HepG2 (cell line): ENCODE results near the gene PEMT. TPM values are rescaled to one million over a fixed set of nuclear protein-coding genes. Genes with fewer than 3 reads are reported as not detected.

Experiments
- ATAC-seq: fragments of 200-7000 bp; cut with Tn5 transposase; 3 replicates; pipeline ENCODE4 v1.9.1; 2020; ENCODE audit warnings: mild to moderate bottlenecking, moderate library complexity
- BruUV-seq: library from RNA; stranded (reverse); fragments of 400-500 nt; replicated peaks from 2 replicates; lab custom pipeline; 2021; lab: Mats Ljungman, UMichigan
- CTCF ChIA-PET: fragments of 300-600 bp; formaldehyde crosslinking; extraction: SDS; loops from one replicate; lab custom pipeline; 2021; ENCODE audit warnings: low total read pairs, inconsistent platforms, low intra/inter-chr PET ratio; lab: Yijun Ruan, JAX
- POLR2A ChIA-PET: fragments of 350-600 bp; sonication (Branson Sonifier 250); formaldehyde crosslinking; loops from one replicate; lab custom pipeline; 2020; ENCODE audit warnings: antibody characterized with exemption, inconsistent platforms; lab: Yijun Ruan, JAX
- DNase-seq: peaks from one replicate; pipeline ENCODE4 v3.0.0-alpha.2; 2015; ENCODE audit warnings: low spot score
- FAIRE-seq: peaks from 3 replicates; lab custom pipeline; 2011; peaks lifted over from hg19 to GRCh38; lab: Jason Lieb, UNC
- H2AFZ ChIP-seq: one replicate; pipeline ENCODE4 v1.6.1; 2011; ENCODE audit warnings: low read length, inconsistent platforms
- H3K27ac ChIP-seq: fragments of 300-600 bp; 3 replicates; pipeline ENCODE4 v1.8.0; 2011; ENCODE audit warnings: mixed run types, mild to moderate bottlenecking, mixed read lengths, low read length, inconsistent platforms; ENCODE audit not compliant: insufficient read depth; ENCODE audit errors: extremely low read length
- H3K27me3 ChIP-seq, 2 experiments: fragments of 200-600 bp in 1 of 2; 2 replicates in 1 of 2; 3 replicates in 1 of 2; pipeline versions ENCODE4 v1.6.0 to v1.8.0; 2011; ENCODE audit warnings: low read length in 2 of 2, mild to moderate bottlenecking in 2 of 2, moderate library complexity in 2 of 2, inconsistent platforms in 1 of 2; ENCODE audit not compliant: insufficient read depth in 2 of 2, control insufficient read depth in 1 of 2
- H3K36me3 ChIP-seq, 2 experiments: fragments of 200-600 bp in 1 of 2; replicated peaks in 1 of 2; 2 replicates in 1 of 2; 3 replicates in 1 of 2; pipeline versions ENCODE4 v1.5.1 to v1.8.0; 2011; ENCODE audit warnings: low read length in 2 of 2, inconsistent platforms in 1 of 2; ENCODE audit not compliant: insufficient read depth in 2 of 2, control insufficient read depth in 1 of 2
- H3K4me1 ChIP-seq: 2 replicates; pipeline ENCODE4 v1.5.1; 2012; ENCODE audit warnings: low read length, inconsistent platforms; ENCODE audit not compliant: insufficient read depth
- H3K4me2 ChIP-seq: 2 replicates; pipeline ENCODE4 v1.6.0; 2011; ENCODE audit warnings: low read depth, low read length, inconsistent platforms
- H3K4me3 ChIP-seq, 3 experiments: fragments of 200-600 bp in 1 of 3; sonication (generic), shearing (Covaris generic) in 1 of 3; replicated peaks in 1 of 3; 2 replicates each; pipeline ENCODE4 v1.5.1; 2011 to 2016; ENCODE audit warnings: low read length in 3 of 3, inconsistent platforms in 2 of 3, low read depth in 2 of 3, mild to moderate bottlenecking in 2 of 3, control low read depth in 1 of 3, mixed read lengths in 1 of 3; ENCODE audit not compliant: insufficient read depth in 1 of 3
- H3K79me2 ChIP-seq: one replicate; pipeline ENCODE4 v1.6.1; 2011; ENCODE audit warnings: low read length, inconsistent platforms; ENCODE audit not compliant: insufficient read depth
- H3K9ac ChIP-seq: 2 replicates; pipeline ENCODE4 v1.6.0; 2011; ENCODE audit warnings: mild to moderate bottlenecking, low read depth, low read length, inconsistent platforms; ENCODE audit not compliant: insufficient read depth
- H3K9me3 ChIP-seq: 2 replicates; pipeline ENCODE4 v1.5.1; 2012; ENCODE audit warnings: mild to moderate bottlenecking, low read length
- H4K20me1 ChIP-seq: 2 replicates; pipeline ENCODE4 v1.6.0; 2011; ENCODE audit warnings: inconsistent platforms, mild to moderate bottlenecking, low read length, moderate library complexity; ENCODE audit not compliant: insufficient read depth
- HDAC1 ChIP-seq: sonication (generic); formaldehyde crosslinking; IDR thresholded peaks from 2 replicates; pipeline ENCODE4 v1.5.1; 2020; ENCODE audit warnings: mild to moderate bottlenecking, missing genetic modification reagents
- KIAA2018 ChIP-seq: sonication (generic); formaldehyde crosslinking; IDR thresholded peaks from 2 replicates; pipeline ENCODE4 v1.5.0; 2020; ENCODE audit warnings: mild to moderate bottlenecking, missing genetic modification reagents, borderline replicate concordance
- MIER2 ChIP-seq: IDR thresholded peaks from 2 replicates; pipeline ENCODE4 v1.6.1; 2016; ENCODE audit warnings: missing biosample characterization, missing genetic modification reagents
- ZBTB43 ChIP-seq: sonication (generic); formaldehyde crosslinking; conservative IDR thresholded peaks from 2 replicates; pipeline ENCODE4 v1.4.0; 2020; ENCODE audit warnings: missing genetic modification reagents
- WGBS: methylation state at CpG from one replicate; pipeline ENCODE4 v1.1.6; 2017; ENCODE audit warnings: low lambda C conversion rate; 5-methylcytosine and 5-hydroxymethylcytosine counted together
- in situ Hi-C: cut with HindIII; loops from 2 replicates; pipeline ENCODE4 v1.10.0; 2017; ENCODE audit warnings: low pct_unique_long_range_greater_than_20kb; ENCODE audit not compliant: extremely low pct_ligation_motif_present
- intact Hi-C: fragments of 100-400 bp; cut with micrococcal nuclease; formaldehyde crosslinking; loops from one replicate; pipeline ENCODE4 v1.10.0; 2022; ENCODE audit not compliant: unreplicated experiment
- polyA plus RNA-seq, 8 experiments: library from polyadenylated mRNA; depleted of rRNA in 3 of 8; stranded (reverse) in 7 of 8; unstranded in 1 of 8; fragments of >200 nt; fragmentation: Illumina TruSeq in 4 of 8; extraction: Trizol in 4 of 8; gene quantifications; 2 replicates each; pipeline versions ENCODE4 v1.2.1 to v1.2.3, GENCODE V29; 2011 to 2016; ENCODE audit warnings: low read depth in 4 of 8, missing spikeins in 1 of 8, mixed read lengths in 1 of 8; ENCODE audit not compliant: insufficient read depth in 1 of 8
- total RNA-seq, 5 experiments: library from RNA; depleted of rRNA; stranded (reverse); fragments of >200 nt; fragmentation: Illumina TruSeq; extraction: Trizol; gene quantifications; 2 replicates each; pipeline ENCODE4 v1.2.3, GENCODE V29; 2016; ENCODE audit warnings: low read depth in 1 of 5

The PEMT gene
- total and polyA plus RNA-seq, 2 of the 13 experiments (the other 11 are each of a cell fraction or from before 2014, with no cell fraction given), result 31.7 to 43.6 TPM

DNA sequence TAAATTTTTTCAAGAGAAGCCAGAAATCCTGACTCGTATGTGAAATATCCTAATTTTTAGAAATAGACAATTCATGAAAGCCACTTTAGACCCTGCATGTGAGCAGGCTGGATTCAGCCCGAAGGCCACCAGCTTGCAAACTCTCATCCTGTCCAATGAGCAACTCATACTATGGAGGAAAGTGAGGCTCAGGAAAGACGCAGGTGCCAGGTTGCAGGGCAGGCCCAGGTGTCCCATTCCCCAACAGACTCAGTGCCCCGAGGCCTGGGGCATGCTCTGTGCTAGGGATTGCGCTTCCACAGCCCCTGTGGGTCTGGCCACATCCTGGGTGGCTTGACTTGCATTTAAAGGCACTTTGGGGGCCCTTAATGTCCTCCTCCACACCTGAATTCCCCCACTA lies 78.6 kb downstream of the PEMT start:
- DNase-seq (no peak), FAIRE-seq (no peak)
- no TSS peak for BruUV-seq
- Histone ChIP-seq H2AFZ (no peak overlapping the region), H4K20me1 (no peaks in the 10 kb centered on the region), H3K4me3 (no peak overlapping the region), H3K79me2 (no peaks in the 10 kb centered on the region), H3K27ac (no peak overlapping the region), H3K4me2 (no peak overlapping the region), H3K4me1 (no peaks in the 10 kb centered on the region), H3K9ac (no peak overlapping the region)
- in situ Hi-C loops, result no loop called here
- WGBS, result 97% methylated on average over 3 of the region's 5 CpGs
- POLR2A ChIA-PET, result no interaction called here
- CTCF ChIA-PET, result no interaction called here
- no peak for TF ChIP-seq MIER2 (CRISPR knock-in tag)
- no peak for TF ChIP-seq ZBTB43 (CRISPR knock-in tag)
- no peak for TF ChIP-seq HDAC1 (CRISPR knock-in tag)
- TF ChIP-seq, all 625 proteins: peak for 0
- Histone ChIP-seq H3K36me3 (no peaks in the 10 kb centered on the region), H3K27me3 (no peaks in the 10 kb centered on the region), H3K9me3 (no peaks in the 10 kb centered on the region)
- intact Hi-C loops, result no loop called here
- ATAC-seq, result no peak

DNA sequence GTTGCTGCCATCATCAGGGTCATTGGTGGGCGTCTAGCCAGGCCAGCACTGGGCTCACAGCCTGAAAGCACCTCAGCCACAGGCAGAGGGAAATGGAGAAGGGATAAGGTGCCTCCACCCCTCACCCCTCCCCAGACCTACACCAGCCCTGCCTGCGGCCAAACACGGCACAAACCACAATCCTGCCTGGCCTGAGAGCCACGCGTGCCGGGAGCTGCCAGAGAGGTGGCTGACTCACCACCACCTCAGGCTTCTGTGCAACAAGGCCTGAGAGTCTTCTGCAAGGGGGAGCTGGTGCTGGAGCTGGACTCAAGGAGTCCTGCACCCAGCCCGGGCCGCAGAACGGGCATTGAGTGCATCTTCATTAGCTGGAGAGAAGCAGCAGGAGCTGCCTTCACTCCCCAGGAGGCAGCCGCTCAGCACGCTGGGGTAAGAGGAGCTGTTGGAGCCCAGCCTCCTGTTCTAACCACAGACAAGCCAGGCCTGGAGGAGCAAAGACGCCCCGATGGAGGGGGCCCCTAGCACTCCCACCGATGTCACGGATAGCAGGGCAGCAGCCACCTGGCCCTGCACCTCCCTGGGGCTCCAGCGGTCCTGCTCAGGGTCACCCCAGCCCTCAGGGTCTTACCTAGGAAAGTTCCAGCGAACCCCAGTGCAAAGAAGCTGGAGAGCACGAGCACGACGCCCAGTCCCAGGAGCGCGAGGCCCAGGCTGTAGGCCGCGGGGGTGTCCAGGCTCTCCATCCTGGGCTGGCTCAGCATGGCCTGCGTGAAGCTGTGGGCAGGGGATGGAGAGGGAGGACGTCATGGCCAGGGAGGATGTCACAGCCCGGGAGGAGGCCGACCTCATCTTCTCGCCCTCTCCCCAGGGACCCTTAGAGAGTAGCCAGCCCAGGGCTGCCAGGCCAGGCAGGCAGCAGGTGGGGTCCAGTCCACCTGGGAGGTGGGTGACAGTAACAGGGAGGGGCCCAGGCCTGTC lies 79.3 kb downstream of the PEMT start:
- no peak for ATAC-seq
- H3K27ac ChIP-seq, result no peak overlapping the region
- H3K4me1 ChIP-seq, result no peaks in the 10 kb centered on the region
- H3K9ac ChIP-seq, result no peak overlapping the region
- H3K79me2 ChIP-seq, result no peaks in the 10 kb centered on the region
- no TSS peak for BruUV-seq
- no peak overlapping the region for H3K4me2 ChIP-seq
- POLR2A ChIA-PET, result interaction anchor here (1.3 kb wide), 1 partner anchor 67 kb away, joined by 4 read pairs; no protein-coding TSS in a partner anchor
- FAIRE-seq, result no peak
- H3K36me3 ChIP-seq, result no peaks in the 10 kb centered on the region
- H3K27me3 ChIP-seq, result no peaks in the 10 kb centered on the region
- H3K4me3 ChIP-seq, result no peak overlapping the region
- CTCF ChIA-PET, result no interaction called here
- WGBS, result 96% methylated on average over 14 of the region's 29 CpGs
- intact Hi-C loops, result no loop called here
- in situ Hi-C loops, result no loop called here
- no peak overlapping the region for H2AFZ ChIP-seq
- DNase-seq, result no peak
- no peaks in the 10 kb centered on the region for H4K20me1 ChIP-seq
- H3K9me3 ChIP-seq, result no peaks in the 10 kb centered on the region
- TF ChIP-seq KIAA2018, result no peak
